Body of pancreas (tissue), 4 donors: ENCODE measurements around the gene USP24. TPM values are rescaled to one million over a fixed set of nuclear protein-coding genes. Genes with fewer than 3 reads are reported as not detected.
A peak's percentile ranks its signal among the peaks of the same experiment; 100 is the strongest.

Experiments
- ATAC-seq: fragments of 150-250 bp; one replicate; pipeline ENCODE4 v1.9.1; 2016
- DNase-seq, 4 donors: peaks; one replicate each; pipeline ENCODE4 v3.0.0-alpha.2; 2019
- H3K27ac ChIP-seq, 4 donors: fragments of 200-600 bp; sonication (generic); 1 replicate in 3 of 4; 2 replicates in 1 of 4; pipeline versions ENCODE4 v1.5.1 to v1.6.1; 2016 to 2019; ENCODE audit warnings: mild to moderate bottlenecking in 1 of 4, mixed read lengths in 1 of 4, moderate library complexity in 1 of 4
- H3K27me3 ChIP-seq, 2 donors: fragments of 200-600 bp; sonication (generic); one replicate each; pipeline ENCODE4 v1.6.0; 2016; ENCODE audit warnings: mild to moderate bottlenecking in 1 of 2
- H3K36me3 ChIP-seq, 2 donors: fragments of 200-600 bp; sonication (generic); replicated peaks in 1 of 2; 2 replicates each; pipeline ENCODE4 v1.5.1; 2016; ENCODE audit warnings: low read depth in 2 of 2; ENCODE audit not compliant: insufficient read depth in 1 of 2
- H3K4me1 ChIP-seq: fragments of 200-600 bp; sonication (generic); one replicate; pipeline ENCODE4 v1.6.0; 2016
- H3K4me3 ChIP-seq, 2 donors: fragments of 200-600 bp; sonication (generic); 1 replicate in 1 of 2; 2 replicates in 1 of 2; pipeline ENCODE4 v1.5.1; 2016 to 2019
- H3K9me3 ChIP-seq, 3 donors: fragments of 200-600 bp; sonication (generic); 1 replicate in 2 of 3; 2 replicates in 1 of 3; pipeline ENCODE4 v1.5.1; 2016
- POLR2A ChIP-seq, 3 donors: fragments of 450-650 bp; IDR thresholded peaks; one replicate each; pipeline ENCODE4 v1.6.1; 2016; ENCODE audit warnings: antibody characterized with exemption in 3 of 3, mild to moderate bottlenecking in 2 of 3
- WGBS, 2 donors: methylation state at CpG; one replicate each; pipeline ENCODE4 v1.1.5; 2017; 5-methylcytosine and 5-hydroxymethylcytosine counted together
- intact Hi-C: fragments of 100-400 bp; cut with DNase I; formaldehyde crosslinking; loops from one replicate; pipeline ENCODE4 v1.15.1; 2023
- total RNA-seq, 2 donors: library from RNA; depleted of rRNA; stranded (reverse); fragments of >200 nt; gene quantifications; one replicate each; pipeline ENCODE4 v1.1.0, GENCODE V29; 2016
- TF ChIP-seq, protein P1 (sequence below), 7 experiments: fragments of 450-650 bp in 4 of 7; fragments of 200-600 bp in 3 of 7; sonication (generic) in 3 of 7; IDR thresholded peaks; one replicate each; pipeline ENCODE4 v1.5.1; 2016 to 2019; ENCODE audit warnings: antibody characterized with exemption in 7 of 7

Gene USP24
- total RNA-seq, 2 donors from 2014 or later, result 28.3 to 68.6 TPM

DNA sequence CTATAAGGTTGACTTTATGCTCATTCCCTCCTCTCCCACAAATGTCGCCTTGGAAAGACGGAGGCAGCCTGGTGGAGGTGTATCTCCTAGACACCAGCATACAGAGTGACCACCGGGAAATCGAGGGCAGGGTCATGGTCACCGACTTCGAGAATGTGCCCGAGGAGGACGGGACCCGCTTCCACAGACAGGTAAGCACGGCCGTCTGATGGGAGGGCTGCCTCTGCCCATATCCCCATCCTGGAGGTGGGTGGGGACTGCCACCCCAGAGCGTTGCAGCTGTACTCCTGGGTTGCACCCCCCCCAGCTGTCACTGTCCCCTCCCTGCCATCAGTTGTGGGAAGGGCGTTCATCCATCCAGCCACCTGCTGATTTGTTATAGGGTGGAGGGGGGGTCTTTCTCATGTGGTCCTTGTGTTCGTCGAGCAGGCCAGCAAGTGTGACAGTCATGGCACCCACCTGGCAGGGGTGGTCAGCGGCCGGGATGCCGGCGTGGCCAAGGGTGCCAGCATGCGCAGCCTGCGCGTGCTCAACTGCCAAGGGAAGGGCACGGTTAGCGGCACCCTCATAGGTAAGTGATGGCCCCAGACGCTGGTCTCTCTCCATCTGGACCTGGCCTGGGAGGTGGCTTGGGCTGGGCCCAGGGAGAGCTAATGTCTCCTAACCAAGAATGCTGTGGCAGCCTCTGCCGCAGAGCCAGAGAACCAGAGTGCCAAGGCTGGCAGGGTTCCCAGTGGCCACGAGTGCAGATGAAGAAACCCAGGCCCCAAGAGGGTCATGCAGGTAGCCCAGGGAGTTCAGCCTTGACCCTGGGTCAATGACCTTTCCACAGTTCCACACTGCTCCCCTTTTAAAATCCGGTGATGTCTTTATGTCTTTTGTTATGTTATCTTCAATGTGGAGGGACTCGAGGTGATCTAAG, 162.7 kb downstream of the USP24 start:
- WGBS, 2 donors, result 88 to 89% methylated on average over 24 to 26 of the region's 29 CpGs
- intact Hi-C loops, result no loop called here
- Histone ChIP-seq H3K9me3 (no peaks in the 10 kb centered on the region), H3K27ac (no peak overlapping the region), H3K4me3 (no peak overlapping the region), H3K27me3 (no peaks in the 10 kb centered on the region), H3K36me3 (no peaks in the 10 kb centered on the region), H3K4me1 (no peaks in the 10 kb centered on the region)
- no peak for TF ChIP-seq POLR2A (IDR thresholded peaks at IDR 0.05)
- TF ChIP-seq, protein P1, sequence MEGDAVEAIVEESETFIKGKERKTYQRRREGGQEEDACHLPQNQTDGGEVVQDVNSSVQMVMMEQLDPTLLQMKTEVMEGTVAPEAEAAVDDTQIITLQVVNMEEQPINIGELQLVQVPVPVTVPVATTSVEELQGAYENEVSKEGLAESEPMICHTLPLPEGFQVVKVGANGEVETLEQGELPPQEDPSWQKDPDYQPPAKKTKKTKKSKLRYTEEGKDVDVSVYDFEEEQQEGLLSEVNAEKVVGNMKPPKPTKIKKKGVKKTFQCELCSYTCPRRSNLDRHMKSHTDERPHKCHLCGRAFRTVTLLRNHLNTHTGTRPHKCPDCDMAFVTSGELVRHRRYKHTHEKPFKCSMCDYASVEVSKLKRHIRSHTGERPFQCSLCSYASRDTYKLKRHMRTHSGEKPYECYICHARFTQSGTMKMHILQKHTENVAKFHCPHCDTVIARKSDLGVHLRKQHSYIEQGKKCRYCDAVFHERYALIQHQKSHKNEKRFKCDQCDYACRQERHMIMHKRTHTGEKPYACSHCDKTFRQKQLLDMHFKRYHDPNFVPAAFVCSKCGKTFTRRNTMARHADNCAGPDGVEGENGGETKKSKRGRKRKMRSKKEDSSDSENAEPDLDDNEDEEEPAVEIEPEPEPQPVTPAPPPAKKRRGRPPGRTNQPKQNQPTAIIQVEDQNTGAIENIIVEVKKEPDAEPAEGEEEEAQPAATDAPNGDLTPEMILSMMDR (IDR thresholded peaks at IDR 0.05), result no peak
- DNase-seq (peak in 1 of 4 donors; percentile 28), ATAC-seq (no peak)

DNA sequence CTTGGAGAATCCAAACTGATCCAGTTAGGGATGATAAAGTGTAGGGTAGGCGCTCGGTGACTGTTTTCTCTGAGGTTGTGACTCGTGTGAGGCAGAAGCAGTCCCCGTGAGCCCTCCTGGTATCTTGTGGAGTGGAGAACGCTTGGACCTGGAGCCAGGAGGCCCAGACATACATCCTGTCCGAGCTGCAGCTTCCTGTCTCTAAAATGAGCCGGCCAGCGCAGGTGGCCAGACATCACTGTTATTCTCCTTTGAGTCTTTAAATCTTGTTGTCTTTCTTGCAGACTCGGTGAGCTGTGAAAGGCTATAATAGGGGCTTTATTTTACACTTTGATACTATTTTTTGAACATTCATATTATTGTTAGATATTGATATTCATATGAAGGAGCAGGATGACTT, 163.5 kb downstream of the USP24 start:
- DNase-seq (no peak), ATAC-seq (no peak)
- H3K27me3 ChIP-seq, result no peaks in the 10 kb centered on the region
- TF ChIP-seq, protein P1 (IDR thresholded peaks at IDR 0.05), result no peak
- no peak for TF ChIP-seq POLR2A (IDR thresholded peaks at IDR 0.05)
- intact Hi-C loops, result no loop called here
- no peak overlapping the region for H3K27ac ChIP-seq
- WGBS, 2 donors, result 78 to 79% methylated on average over 9 of the region's 9 CpGs
- no peak overlapping the region for H3K4me3 ChIP-seq
- no peaks in the 10 kb centered on the region for H3K4me1 ChIP-seq
- H3K36me3 ChIP-seq, result no peaks in the 10 kb centered on the region
- H3K9me3 ChIP-seq, result no peaks in the 10 kb centered on the region

DNA sequence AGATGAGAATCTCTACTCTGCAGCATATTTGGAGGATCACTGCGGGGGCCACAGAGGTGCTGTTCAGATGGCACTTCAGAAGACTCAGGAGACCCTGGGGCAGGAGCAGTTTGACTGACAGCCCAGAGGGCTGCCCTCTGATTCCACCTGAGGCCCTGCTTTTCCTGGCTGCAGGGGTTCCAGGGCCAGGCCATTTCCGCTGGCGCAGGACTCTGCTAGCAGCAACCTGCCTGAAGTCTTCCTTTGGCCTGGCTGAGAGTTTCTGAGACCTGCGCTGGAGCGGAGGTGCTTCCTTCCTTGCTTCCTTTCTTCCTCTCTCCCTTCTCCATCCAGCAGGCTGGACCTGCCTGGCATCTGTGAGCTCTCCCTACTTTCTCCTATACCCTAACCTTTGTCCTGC, 164.0 kb downstream of the USP24 start:
- H3K27me3 ChIP-seq, result no peaks in the 10 kb centered on the region
- H3K27ac ChIP-seq, result no peak overlapping the region
- no peaks in the 10 kb centered on the region for H3K9me3 ChIP-seq
- H3K4me1 ChIP-seq, result no peaks in the 10 kb centered on the region
- intact Hi-C loops, result no loop called here
- WGBS, 2 donors, result 95 to 100% methylated on average over 1 to 5 of the region's 5 CpGs
- H3K36me3 ChIP-seq, result no peaks in the 10 kb centered on the region
- no peak for ATAC-seq
- TF ChIP-seq, protein P1 (IDR thresholded peaks at IDR 0.05), result no peak
- no peak for TF ChIP-seq POLR2A (IDR thresholded peaks at IDR 0.05)
- no peak for DNase-seq
- no peak overlapping the region for H3K4me3 ChIP-seq

DNA sequence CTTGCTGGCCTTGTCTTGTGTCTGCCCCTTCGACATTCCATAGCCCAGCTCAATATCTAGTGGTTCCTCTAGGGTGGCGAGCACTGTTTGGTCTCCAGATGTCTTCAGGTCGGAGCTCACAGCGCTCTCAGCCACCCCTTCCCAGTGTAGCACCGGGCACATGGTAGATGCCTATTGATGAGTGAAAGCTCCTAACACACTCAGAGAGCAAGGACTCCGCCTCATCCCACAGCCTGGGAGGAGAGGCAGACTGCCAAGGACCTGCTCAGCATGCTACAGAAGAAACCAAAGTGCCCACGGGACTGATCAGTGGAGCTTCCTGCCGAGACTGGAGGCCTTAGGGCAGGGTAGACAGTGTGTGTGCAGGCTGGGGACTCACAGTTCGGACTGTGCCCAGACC, 164.9 kb downstream of the USP24 start:
- no peaks in the 10 kb centered on the region for H3K4me1 ChIP-seq
- H3K36me3 ChIP-seq, result no peaks in the 10 kb centered on the region
- intact Hi-C loops, result no loop called here
- H3K27me3 ChIP-seq, result no peaks in the 10 kb centered on the region
- H3K9me3 ChIP-seq, result no peaks in the 10 kb centered on the region
- no peak overlapping the region for H3K4me3 ChIP-seq
- H3K27ac ChIP-seq, result no peak overlapping the region
- no peak for ATAC-seq
- 65 to 94% methylated on average over 7 to 9 of the region's 9 CpGs for WGBS, 2 donors
- TF ChIP-seq POLR2A (IDR thresholded peaks at IDR 0.05), result no peak
- TF ChIP-seq, protein P1 (IDR thresholded peaks at IDR 0.05), result no peak
- DNase-seq, result peak in 1 of 4 donors; percentile 3

DNA sequence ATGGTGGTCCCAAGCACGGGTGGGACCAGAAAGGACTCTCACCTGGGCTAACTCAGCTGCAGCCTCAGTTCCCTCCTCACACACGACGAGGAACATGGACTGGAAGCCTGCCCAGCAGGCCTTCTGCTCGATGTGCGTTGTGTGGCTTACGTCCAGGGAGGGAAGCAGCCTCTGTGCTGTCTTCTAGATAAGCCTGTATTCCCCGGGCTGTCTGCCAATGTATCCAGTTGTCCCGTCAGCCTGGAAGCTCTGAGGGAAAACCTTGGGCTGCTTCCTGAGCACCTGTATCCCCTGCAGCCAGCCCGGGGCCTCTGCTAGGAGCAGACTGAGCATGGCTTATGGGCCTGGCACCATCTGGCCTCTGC, 165.3 kb downstream of the USP24 start:
- DNase-seq (peak in 2 of 4 donors; percentile 10 to 35), ATAC-seq (no peak)
- Histone ChIP-seq H3K27ac (no peak overlapping the region), H3K27me3 (no peaks in the 10 kb centered on the region), H3K4me3 (no peak overlapping the region), H3K9me3 (no peaks in the 10 kb centered on the region), H3K4me1 (no peaks in the 10 kb centered on the region), H3K36me3 (no peaks in the 10 kb centered on the region)
- intact Hi-C loops, result no loop called here
- WGBS, 2 donors, result 38 to 44% methylated on average over 3 to 8 of the region's 9 CpGs
- TF ChIP-seq POLR2A (IDR thresholded peaks at IDR 0.05), result no peak
- TF ChIP-seq, protein P1 (IDR thresholded peaks at IDR 0.05), result no peak
